Hippocampal formation (tissue), 2 donors: ENCODE measurements around the gene FMNL1.
A peak's percentile ranks its signal among the peaks of the same experiment; 100 is the strongest.

ENCODE experiments used
- DNase-seq, 2 donors: peaks; one replicate each; lab custom pipeline; 2025; lab: John Stamatoyannopoulos, UW

The FMNL1 gene

GRCh38 chr17:45223539-45224528 lies 2.1 kb downstream of the FMNL1 start:
- no peak for DNase-seq

GRCh38 chr17:45224671-45225050 lies 3.0 kb downstream of the FMNL1 start:
- no peak for DNase-seq

- DNase-seq: no peak
Measured at GRCh38 chr17:45225051-45225700, 3.5 kb downstream of the FMNL1 start.

- peak in 1 of 2 donors; percentile 29 for DNase-seq
Measured at GRCh38 chr17:45225964-45226530, 4.4 kb downstream of the FMNL1 start.

GRCh38 chr17:45226576-45226975 lies 4.9 kb downstream of the FMNL1 start:
- no peak for DNase-seq

- DNase-seq: no peak
Measured at GRCh38 chr17:45227101-45227925, 5.6 kb downstream of the FMNL1 start.

- no peak for DNase-seq
Measured at GRCh38 chr17:45227926-45228762, 6.5 kb downstream of the FMNL1 start.

- peak in 1 of 2 donors; percentile 56 for DNase-seq
Measured at GRCh38 chr17:45228763-45229539, 7.3 kb downstream of the FMNL1 start.

- no peak for DNase-seq
Measured at GRCh38 chr17:45229681-45230409, 8.2 kb downstream of the FMNL1 start.

- DNase-seq: no peak
Measured at GRCh38 chr17:45230410-45230786, 8.7 kb downstream of the FMNL1 start.

- no peak for DNase-seq
Measured at GRCh38 chr17:45230787-45231480, 9.2 kb downstream of the FMNL1 start.

- no peak for DNase-seq
Measured at GRCh38 chr17:45231481-45232116, 9.9 kb downstream of the FMNL1 start.

GRCh38 chr17:45232514-45233422 lies 11.1 kb downstream of the FMNL1 start:
- no peak for DNase-seq

- no peak for DNase-seq
Measured at GRCh38 chr17:45233423-45233924, 11.8 kb downstream of the FMNL1 start.

- DNase-seq: no peak
Measured at GRCh38 chr17:45234641-45235415, 13.1 kb downstream of the FMNL1 start.
